Vagina (tissue), 2 donors: ENCODE measurements around the gene MVD.

ENCODE experiments used
- POLR2A ChIP-seq, 2 donors: fragments of 450-650 bp; IDR thresholded peaks; one replicate each; pipeline ENCODE4 v1.6.1; 2017; ENCODE audit warnings: antibody characterized with exemption in 2 of 2, mild to moderate bottlenecking in 2 of 2, moderate library complexity in 2 of 2
- POLR2AphosphoS5 ChIP-seq, 2 donors: sonication (generic); formaldehyde crosslinking; IDR thresholded peaks; one replicate each; pipeline ENCODE4 v1.9.0; 2017; ENCODE audit warnings: antibody characterized with exemption in 2 of 2, mild to moderate bottlenecking in 2 of 2, low read depth in 1 of 2; ENCODE audit not compliant: insufficient read depth in 1 of 2
- TF ChIP-seq, protein P1 (sequence below), 3 experiments: fragments of 450-650 bp in 2 of 3; fragments of 200-600 bp in 1 of 3; sonication (generic) in 1 of 3; IDR thresholded peaks; one replicate each; pipeline ENCODE4 v1.5.1; 2017 to 2019; ENCODE audit warnings: antibody characterized with exemption in 3 of 3, mild to moderate bottlenecking in 2 of 3, moderate library complexity in 2 of 3

DNA sequence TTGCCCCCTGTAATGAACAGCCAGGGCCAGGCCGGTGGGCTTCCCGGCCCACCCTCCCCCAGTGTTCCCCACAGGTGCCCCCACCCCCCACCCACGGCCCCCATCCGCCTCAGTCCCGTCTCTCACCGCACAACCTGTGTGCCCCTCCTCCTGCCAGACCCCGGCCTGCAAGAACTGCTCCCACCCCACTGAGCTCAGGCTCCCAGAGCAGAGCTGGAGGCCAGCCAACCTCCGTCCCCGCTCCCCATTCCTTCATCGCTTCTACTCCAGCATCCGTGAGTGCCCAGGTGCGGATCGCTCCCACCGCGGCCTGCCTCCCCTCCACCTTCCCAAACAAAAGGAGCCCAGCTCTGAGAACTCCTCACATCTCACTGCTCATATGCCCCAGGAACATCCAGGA lies 4.2 kb downstream of the MVD start:
- TF ChIP-seq POLR2AphosphoS5 (IDR thresholded peaks at IDR 0.05; ENCODE audit: insufficient read depth in 1 of 2, low read depth in 1 of 2) (no peak), POLR2A (IDR thresholded peaks at IDR 0.05) (no peak)
- TF ChIP-seq, protein P1, sequence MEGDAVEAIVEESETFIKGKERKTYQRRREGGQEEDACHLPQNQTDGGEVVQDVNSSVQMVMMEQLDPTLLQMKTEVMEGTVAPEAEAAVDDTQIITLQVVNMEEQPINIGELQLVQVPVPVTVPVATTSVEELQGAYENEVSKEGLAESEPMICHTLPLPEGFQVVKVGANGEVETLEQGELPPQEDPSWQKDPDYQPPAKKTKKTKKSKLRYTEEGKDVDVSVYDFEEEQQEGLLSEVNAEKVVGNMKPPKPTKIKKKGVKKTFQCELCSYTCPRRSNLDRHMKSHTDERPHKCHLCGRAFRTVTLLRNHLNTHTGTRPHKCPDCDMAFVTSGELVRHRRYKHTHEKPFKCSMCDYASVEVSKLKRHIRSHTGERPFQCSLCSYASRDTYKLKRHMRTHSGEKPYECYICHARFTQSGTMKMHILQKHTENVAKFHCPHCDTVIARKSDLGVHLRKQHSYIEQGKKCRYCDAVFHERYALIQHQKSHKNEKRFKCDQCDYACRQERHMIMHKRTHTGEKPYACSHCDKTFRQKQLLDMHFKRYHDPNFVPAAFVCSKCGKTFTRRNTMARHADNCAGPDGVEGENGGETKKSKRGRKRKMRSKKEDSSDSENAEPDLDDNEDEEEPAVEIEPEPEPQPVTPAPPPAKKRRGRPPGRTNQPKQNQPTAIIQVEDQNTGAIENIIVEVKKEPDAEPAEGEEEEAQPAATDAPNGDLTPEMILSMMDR (IDR thresholded peaks at IDR 0.05): no peak
